NCI-H1092 (cell line): ENCODE results near the gene KCNK2.

Source experiments
- DNase-seq: peaks from one replicate; lab custom pipeline; 2025; lab: John Stamatoyannopoulos, UW

Gene KCNK2

GRCh38 chr1:215082532-215083382 is at the start of gene KCNK2:
Gene KCNK2 (plus strand): TSS chr1:215082737. CDS start chr1:215083386, 649 bp downstream.
- peak; percentile 14 for DNase-seq

- DNase-seq = no peak
Measured at GRCh38 chr1:215032911-215033526, 49.5 kb upstream of the KCNK2 start.

- DNase-seq = no peak
Measured at GRCh38 chr1:215040190-215040589, 42.3 kb upstream of the KCNK2 start.

- DNase-seq = no peak
Measured at GRCh38 chr1:215043401-215043800, 39.1 kb upstream of the KCNK2 start.

DNA sequence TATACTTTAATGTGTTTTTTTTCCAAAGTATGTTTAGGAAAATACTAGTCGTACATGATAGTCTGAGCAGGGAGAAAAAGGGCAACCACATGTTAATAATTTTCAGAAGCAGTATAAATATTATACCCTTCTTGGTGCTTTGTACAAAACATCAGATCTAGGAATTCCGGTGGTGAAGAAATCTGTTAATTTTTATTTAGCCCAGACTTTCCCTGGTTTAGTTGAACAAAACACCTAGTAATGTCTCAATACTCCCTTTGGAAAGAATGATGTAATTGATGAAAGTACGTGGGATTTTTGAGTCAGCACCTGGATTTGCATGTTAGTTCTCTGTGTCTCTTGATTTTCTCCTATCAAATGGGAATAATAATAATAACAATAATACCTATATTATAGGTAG is 38.4 kb upstream of the KCNK2 start:
- DNase-seq = no peak

- no peak for DNase-seq
Measured at GRCh38 chr1:215045698-215046308, 36.7 kb upstream of the KCNK2 start.

DNA sequence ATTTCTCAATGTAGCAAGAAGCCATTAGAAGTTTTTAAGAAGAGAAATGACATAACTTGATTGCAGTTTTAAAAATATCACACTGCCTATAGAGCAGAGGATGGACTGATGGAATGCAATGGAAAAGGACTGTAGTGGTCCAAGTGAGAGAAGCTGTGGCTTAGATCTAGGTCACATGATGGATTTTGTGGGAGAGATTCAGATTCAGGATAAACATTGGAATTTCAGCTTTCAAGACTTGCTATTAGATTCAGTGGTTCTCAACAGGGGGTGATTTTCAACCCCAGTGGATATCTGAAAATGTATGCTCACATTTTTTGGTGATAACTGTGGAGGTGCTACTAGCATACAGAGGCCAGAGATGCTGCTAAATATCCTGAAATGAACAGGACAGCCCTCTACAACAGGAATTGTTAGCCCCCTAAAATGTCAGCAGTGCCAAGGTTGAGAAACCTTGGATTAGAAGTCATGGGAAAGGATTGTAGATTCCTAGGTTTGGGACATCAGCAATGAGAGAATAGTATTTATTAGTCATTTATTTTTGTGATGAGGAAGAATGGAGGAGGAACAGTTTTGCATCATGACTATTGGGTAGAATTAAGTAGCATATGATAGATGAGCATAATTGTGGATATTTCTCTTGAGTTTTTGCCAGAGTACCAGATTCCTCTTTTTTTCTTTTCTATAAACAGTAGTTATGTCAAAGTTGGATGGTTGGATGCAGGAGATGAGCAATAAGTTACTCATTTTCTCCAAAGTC is 30.1 kb upstream of the KCNK2 start:
- DNase-seq = no peak

DNA sequence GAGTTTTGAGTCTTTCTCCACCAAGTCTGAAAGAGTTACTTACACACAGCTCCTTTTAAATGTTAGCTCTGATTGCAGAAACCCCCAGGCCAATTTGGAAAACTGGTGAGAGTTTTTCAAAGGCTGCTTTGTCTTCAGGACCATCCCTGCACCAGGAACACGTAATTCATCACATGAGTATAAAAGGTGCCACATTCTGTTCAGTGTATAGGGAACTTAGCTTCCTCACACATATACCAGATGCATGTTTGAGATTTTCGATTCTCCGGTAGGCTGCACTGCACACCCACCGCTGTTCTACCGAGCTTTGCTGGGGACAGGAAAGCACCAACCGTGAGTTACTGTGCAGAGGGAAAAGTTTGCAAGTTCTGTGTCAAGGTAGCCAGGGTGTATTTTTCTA is 28.3 kb upstream of the KCNK2 start:
- no peak for DNase-seq

DNA sequence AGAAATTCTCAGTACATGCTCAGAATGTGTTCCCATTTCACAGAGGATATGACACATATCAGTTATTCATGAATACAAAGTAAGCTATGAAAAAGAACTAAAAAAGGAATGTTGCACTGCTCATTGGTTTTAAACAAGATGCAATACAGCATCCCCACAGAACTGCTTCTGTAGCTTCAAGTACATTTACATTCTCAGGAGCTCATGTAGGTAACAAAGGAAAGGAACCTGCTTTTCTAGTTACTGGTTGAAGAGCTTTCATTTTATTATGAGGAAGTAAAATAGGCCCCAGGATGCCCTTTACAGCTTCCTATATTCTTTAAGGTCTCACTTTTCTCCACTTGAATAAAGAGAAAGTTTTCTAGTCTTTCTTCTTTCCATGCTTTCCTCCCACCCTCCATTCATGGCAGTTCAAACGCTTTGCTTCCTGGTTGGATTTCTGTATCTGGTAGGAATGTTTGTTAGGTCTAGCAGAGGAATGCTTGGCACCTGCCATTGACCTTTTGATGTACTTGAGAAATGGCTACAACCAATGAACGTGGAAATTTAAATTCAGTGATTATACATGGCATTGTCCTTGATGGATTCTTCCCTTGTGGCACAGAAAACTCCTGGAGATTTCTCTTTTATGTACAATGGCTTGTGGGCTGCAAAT is 27.1 kb upstream of the KCNK2 start:
- no peak for DNase-seq

GRCh38 chr1:215056584-215056983 is 26.0 kb upstream of the KCNK2 start:
- no peak for DNase-seq

- DNase-seq = no peak
Measured at GRCh38 chr1:215059947-215060346, 22.6 kb upstream of the KCNK2 start.

DNA sequence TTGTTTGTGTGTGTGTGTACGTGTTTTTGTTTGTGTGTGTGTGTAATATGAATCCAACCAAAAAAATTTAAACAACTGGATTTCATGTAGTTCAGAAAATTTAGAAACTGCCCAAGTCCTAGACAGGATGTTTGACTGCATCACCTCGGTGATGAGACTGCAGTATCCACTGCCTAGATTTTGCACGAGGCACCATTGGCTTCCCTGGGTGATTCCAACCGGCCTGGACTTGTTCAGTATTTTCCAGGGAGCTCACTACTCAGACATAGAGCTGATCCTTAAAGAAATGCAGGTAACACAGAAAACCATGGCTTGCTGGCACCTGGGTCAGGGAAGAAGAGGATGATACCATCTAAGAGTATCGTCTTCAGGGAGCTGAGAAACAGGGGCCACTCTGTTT is 18.2 kb upstream of the KCNK2 start:
- DNase-seq = no peak

DNA sequence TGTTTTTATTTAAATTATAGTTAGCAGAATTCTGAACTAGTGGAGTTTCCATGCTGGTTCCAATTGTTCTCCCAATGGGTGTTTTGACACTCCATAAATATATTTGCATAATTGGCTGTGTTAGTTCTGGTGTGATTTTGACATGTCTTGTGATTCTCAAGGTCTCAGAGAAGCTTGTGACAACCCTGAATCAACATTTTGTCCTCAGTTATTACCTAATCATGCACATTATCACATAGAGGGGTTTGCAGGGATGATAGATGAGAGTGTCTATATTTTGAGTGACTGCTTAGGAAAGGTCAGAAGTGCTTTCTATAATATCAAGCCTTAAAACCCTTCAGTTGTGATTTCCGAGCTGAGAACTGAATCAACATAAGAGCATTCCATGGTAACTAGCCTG is 11.5 kb upstream of the KCNK2 start:
- DNase-seq = no peak

DNA sequence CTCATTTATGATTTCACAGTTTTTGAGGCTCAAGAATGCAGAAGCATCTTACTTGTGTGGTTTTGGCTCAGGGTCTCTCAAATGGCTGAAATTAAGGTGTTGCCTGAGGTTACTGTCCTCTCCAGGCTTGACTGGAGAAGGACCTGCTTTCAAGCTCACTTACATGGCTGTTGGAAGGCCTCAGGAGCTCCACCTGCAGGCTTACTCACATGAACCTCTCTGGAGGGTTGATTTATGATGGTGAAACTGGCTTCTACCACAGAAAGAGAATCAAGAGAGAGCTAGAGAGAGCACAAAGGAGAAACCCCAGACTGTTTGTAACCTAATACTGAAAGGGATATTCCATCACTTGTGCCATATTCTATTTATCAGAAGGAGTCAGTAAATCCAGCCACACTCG is 6.2 kb upstream of the KCNK2 start:
- no peak for DNase-seq

DNA sequence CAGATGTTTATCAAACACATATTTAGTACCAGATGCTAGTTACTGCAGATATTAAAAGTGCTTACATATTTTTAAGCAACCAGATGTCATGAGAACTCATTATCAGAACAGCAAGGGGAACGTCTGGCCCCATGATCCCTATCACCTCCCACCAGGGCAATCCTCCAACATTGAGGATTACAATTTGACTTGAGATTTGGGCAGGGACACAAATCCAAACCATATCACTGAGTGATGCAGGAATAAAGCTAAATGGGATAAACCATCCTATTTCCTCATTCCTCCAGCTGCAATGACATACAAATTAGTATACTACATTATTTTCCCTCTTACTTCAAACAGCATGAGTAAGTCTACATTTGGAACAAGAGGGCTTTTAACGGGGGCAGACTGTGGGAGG is 3.1 kb upstream of the KCNK2 start:
- no peak for DNase-seq

- no peak for DNase-seq
Measured at GRCh38 chr1:215081661-215082531, 641 bp upstream of the KCNK2 start.

GRCh38 chr1:215083383-215083961 is 935 bp downstream of the KCNK2 start:
- peak; percentile 5 for DNase-seq

- no peak for DNase-seq
Measured at GRCh38 chr1:215084621-215085020, 2.1 kb downstream of the KCNK2 start.

- DNase-seq = no peak
Measured at GRCh38 chr1:215087603-215088002, 5.1 kb downstream of the KCNK2 start.

- no peak for DNase-seq
Measured at GRCh38 chr1:215094381-215094780, 11.8 kb downstream of the KCNK2 start.

- DNase-seq = no peak
Measured at GRCh38 chr1:215095524-215095923, 13.0 kb downstream of the KCNK2 start.
